Common myeloid progenitor, CD34-positive (primary cell): Measurements from ENCODE around the gene PTPRD.

Experiments used
- CTCF ChIA-PET: fragments of 350-600 bp; sonication (Branson Sonifier 250); formaldehyde crosslinking; loops from one replicate; lab custom pipeline; 2021; ENCODE audit warnings: antibody characterized with exemption; lab: Charles Lee
- POLR2A ChIA-PET: fragments of 350-600 bp; sonication (Branson Sonifier 250); formaldehyde crosslinking; loops from one replicate; lab custom pipeline; 2021; ENCODE audit warnings: antibody characterized with exemption; lab: Charles Lee
- DNase-seq, 3 donors: peaks; one replicate each; pipeline versions ENCODE4 v3.0.0 to v3.0.0-alpha.2; 2013
- H3K27ac ChIP-seq, 2 experiments: 1 replicate in 1 of 2; 2 replicates in 1 of 2; pipeline ENCODE4 v1.7.0; 2013; ENCODE audit warnings: inconsistent platforms in 2 of 2, low read length in 2 of 2, mild to moderate bottlenecking in 2 of 2, low read depth in 1 of 2, moderate library complexity in 1 of 2; ENCODE audit not compliant: severe bottlenecking in 2 of 2, insufficient read depth in 1 of 2, poor library complexity in 1 of 2
- H3K27me3 ChIP-seq, 5 experiments: replicated peaks in 2 of 5; 1 replicate in 3 of 5; 2 replicates in 2 of 5; pipeline versions ENCODE4 v1.6.1 to v1.7.0; 2013; ENCODE audit warnings: low read length in 4 of 5, mild to moderate bottlenecking in 2 of 5, moderate library complexity in 2 of 5, inconsistent platforms in 1 of 5; ENCODE audit not compliant: insufficient read depth in 5 of 5, control insufficient read depth in 4 of 5
- H3K36me3 ChIP-seq, 4 experiments: 1 replicate in 2 of 4; 2 replicates in 2 of 4; pipeline versions ENCODE4 v1.6.1 to v1.7.0; 2013; ENCODE audit warnings: low read length in 3 of 4, control low read depth in 1 of 4, mild to moderate bottlenecking in 1 of 4; ENCODE audit not compliant: control insufficient read depth in 4 of 4, insufficient read depth in 4 of 4
- H3K4me1 ChIP-seq, 4 experiments: 1 replicate in 3 of 4; 2 replicates in 1 of 4; pipeline versions ENCODE4 v1.6.1 to v1.7.1; 2013; ENCODE audit warnings: low read length in 3 of 4, mild to moderate bottlenecking in 3 of 4, control low read depth in 1 of 4, inconsistent platforms in 1 of 4, moderate library complexity in 1 of 4; ENCODE audit not compliant: control insufficient read depth in 4 of 4, insufficient read depth in 4 of 4; ENCODE audit errors: control extremely low read depth in 1 of 4
- H3K4me3 ChIP-seq, 7 experiments: 1 replicate in 4 of 7; 2 replicates in 3 of 7; pipeline versions ENCODE4 v1.5.1 to v1.7.0; 2013; ENCODE audit warnings: mild to moderate bottlenecking in 7 of 7, low read length in 6 of 7, moderate library complexity in 6 of 7, inconsistent platforms in 2 of 7, low read depth in 2 of 7, control low read depth in 1 of 7; ENCODE audit not compliant: insufficient read depth in 4 of 7, control insufficient read depth in 1 of 7; ENCODE audit errors: extremely low read depth in 1 of 7
- H3K9me3 ChIP-seq, 5 experiments: 1 replicate in 4 of 5; 2 replicates in 1 of 5; pipeline versions ENCODE4 v1.6.1 to v1.7.1; 2013; ENCODE audit warnings: low read length in 4 of 5, mild to moderate bottlenecking in 2 of 5, inconsistent platforms in 1 of 5, low read depth in 1 of 5, moderate library complexity in 1 of 5; ENCODE audit not compliant: control insufficient read depth in 4 of 5, insufficient read depth in 2 of 5; ENCODE audit errors: control extremely low read depth in 1 of 5
- WGBS: methylation state at CpG from one replicate; pipeline ENCODE4 v1.1.5; 2013; ENCODE audit not compliant: insufficient coverage; 5-methylcytosine and 5-hydroxymethylcytosine counted together

The PTPRD gene

DNA sequence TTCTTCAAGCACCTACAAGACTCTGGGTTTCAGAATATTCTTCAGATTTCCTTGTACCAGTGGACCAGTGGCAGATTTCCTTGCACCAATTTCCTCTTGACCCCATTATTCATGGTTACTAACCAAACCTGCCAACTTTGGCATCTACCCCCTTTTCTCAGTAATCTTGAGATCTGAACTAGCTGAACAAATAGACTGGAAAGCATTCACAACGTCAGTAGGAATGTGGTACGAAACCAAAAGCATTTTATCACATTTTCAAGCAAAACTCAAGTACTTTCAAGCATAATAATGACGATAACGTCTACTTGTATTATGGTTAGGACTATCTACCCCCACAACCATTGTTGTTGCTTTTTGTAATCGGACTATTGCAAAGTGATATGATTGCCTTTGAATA is 1217.3 kb downstream of the PTPRD start:
- H3K4me3 ChIP-seq: no peak overlapping the region
- POLR2A ChIA-PET: no interaction called here

GRCh38 chr9:9392755-9393154 is 1220.0 kb downstream of the PTPRD start:
- Histone ChIP-seq H3K27me3 (no peaks in the 10 kb centered on the region), H3K9me3 (no peaks in the 10 kb centered on the region), H3K4me1 (no peaks in the 10 kb centered on the region), H3K27ac (no peak overlapping the region), H3K36me3 (no peaks in the 10 kb centered on the region), H3K4me3 (no peak overlapping the region)
- CTCF ChIA-PET: no interaction called here
- WGBS: 89% methylated on average over 3 of the region's 3 CpGs
- no peak for DNase-seq
- POLR2A ChIA-PET: no interaction called here

More for the DNA sequence above, 1217.3 kb downstream of the PTPRD start:
- WGBS: 94% methylated on average over 4 of the region's 5 CpGs
- H3K4me1 ChIP-seq: no peaks in the 10 kb centered on the region
- DNase-seq: no peak
- H3K36me3 ChIP-seq: no peaks in the 10 kb centered on the region
- no peaks in the 10 kb centered on the region for H3K27me3 ChIP-seq
- no peak overlapping the region for H3K27ac ChIP-seq
- CTCF ChIA-PET: no interaction called here
- H3K9me3 ChIP-seq: no peaks in the 10 kb centered on the region

- no peaks in the 10 kb centered on the region for H3K9me3 ChIP-seq
- CTCF ChIA-PET: no interaction called here
- no peaks in the 10 kb centered on the region for H3K36me3 ChIP-seq
- 100% methylated on average over 3 of the region's 3 CpGs for WGBS
- no peak overlapping the region for H3K27ac ChIP-seq
- no peaks in the 10 kb centered on the region for H3K27me3 ChIP-seq
- POLR2A ChIA-PET: no interaction called here
- no peak for DNase-seq
- H3K4me3 ChIP-seq: no peak overlapping the region
- H3K4me1 ChIP-seq: no peaks in the 10 kb centered on the region
Measured at GRCh38 chr9:9389904-9390303, 1222.9 kb downstream of the PTPRD start.

- Histone ChIP-seq H3K27ac (no peak overlapping the region), H3K36me3 (no peaks in the 10 kb centered on the region), H3K9me3 (no peaks in the 10 kb centered on the region), H3K4me1 (no peaks in the 10 kb centered on the region), H3K27me3 (no peaks in the 10 kb centered on the region), H3K4me3 (no peak overlapping the region)
- ChIA-PET POLR2A (no interaction called here), CTCF (no interaction called here)
- no CpG with 5 or more reads among the region's 3 CpGs for WGBS
- no peak for DNase-seq
Measured at GRCh38 chr9:9387511-9388115, 1225.2 kb downstream of the PTPRD start.

DNA sequence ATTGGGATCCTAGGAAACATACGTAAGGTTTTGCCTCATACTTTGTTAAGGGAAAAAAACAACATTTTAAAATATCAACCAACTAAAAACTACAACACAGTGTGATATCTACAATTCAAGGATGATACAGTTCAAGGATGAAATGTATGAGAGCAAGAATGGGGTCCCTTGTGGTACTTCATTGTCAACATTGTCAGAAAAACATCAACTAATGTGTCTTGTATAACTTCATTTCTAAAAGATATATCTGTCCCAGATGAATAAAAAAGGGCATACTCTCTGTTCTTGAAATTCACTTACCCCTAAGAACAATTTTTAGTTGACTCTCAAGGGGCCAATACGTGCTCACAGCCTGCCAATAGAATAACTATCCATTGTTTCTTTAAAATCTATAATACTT is 1250.5 kb downstream of the PTPRD start:
- Histone ChIP-seq H3K9me3 (peaks cover 0 to 1% (median 0%) of the 10 kb centered on the region in 5 experiments), H3K4me3 (no peak overlapping the region), H3K27me3 (no peaks in the 10 kb centered on the region), H3K4me1 (no peaks in the 10 kb centered on the region), H3K27ac (no peak overlapping the region), H3K36me3 (no peaks in the 10 kb centered on the region)
- POLR2A ChIA-PET: no interaction called here
- no CpG with 5 or more reads among the region's 2 CpGs for WGBS
- DNase-seq: no peak
- CTCF ChIA-PET: no interaction called here

DNA sequence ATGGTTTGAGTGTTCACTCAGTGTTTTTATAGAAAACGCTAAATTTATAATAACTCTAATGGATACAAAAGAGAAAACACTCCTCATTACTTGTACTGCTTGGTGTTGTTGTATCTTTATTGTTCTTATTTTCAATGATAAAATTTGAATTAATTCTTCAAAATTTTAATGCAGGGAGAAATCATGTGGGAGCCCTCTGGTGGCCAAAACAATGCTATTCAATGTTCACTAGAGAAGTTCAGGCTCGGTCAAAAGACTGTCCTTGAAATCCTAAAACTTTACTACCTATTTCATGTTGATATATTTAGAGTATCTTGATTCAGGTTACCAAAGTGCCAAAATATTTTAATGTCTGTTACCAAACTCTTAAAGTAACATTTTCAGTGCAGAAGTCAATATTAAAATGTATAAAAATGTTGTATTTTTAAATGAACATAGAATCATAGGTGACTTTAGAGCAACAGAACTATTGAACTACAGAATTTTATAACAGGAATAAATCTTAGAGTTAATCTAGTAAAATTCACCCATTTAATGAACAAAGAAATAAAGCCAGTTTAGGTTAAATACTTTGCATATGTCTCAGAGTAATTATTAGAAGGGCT is 1259.8 kb downstream of the PTPRD start:
- no peaks in the 10 kb centered on the region for H3K9me3 ChIP-seq
- ChIA-PET CTCF (interaction anchor here (0.9 to 1.1 kb wide), 2 partner anchors 440 to 590 kb away, joined by 4 read pairs; no protein-coding TSS in a partner anchor), POLR2A (no interaction called here)
- no peak overlapping the region for H3K27ac ChIP-seq
- no peak overlapping the region for H3K4me3 ChIP-seq
- no peaks in the 10 kb centered on the region for H3K36me3 ChIP-seq
- peaks cover 0 to 5% (median 0%) of the 10 kb centered on the region in 5 experiments for H3K27me3 ChIP-seq
- DNase-seq: peak in 2 of 3 donors; percentile 1 to 7
- WGBS: no CpG with 5 or more reads among the region's 2 CpGs
- H3K4me1 ChIP-seq: no peaks in the 10 kb centered on the region

- CTCF ChIA-PET: no interaction called here
- no peak overlapping the region for H3K27ac ChIP-seq
Measured at GRCh38 chr9:9341203-9341602, 1271.6 kb downstream of the PTPRD start.

More at GRCh38 chr9:9341203-9341602, 1271.6 kb downstream of the PTPRD start:
- H3K36me3 ChIP-seq: no peaks in the 10 kb centered on the region
- DNase-seq: no peak
- POLR2A ChIA-PET: no interaction called here
- H3K4me3 ChIP-seq: no peak overlapping the region
- H3K9me3 ChIP-seq: no peaks in the 10 kb centered on the region
- WGBS: 60% methylated on average over 1 of the region's 2 CpGs
- no peaks in the 10 kb centered on the region for H3K4me1 ChIP-seq
- no peaks in the 10 kb centered on the region for H3K27me3 ChIP-seq
